Activated gamma-delta T cell treated with Interleukin-2 at 50 U/mL for 16 hours (primary cell): Measurements from ENCODE around the gene GABRB1.
"Not testable (repeated sequence)": the region's sequence is repeated elsewhere in the genome, so short reads cannot be mapped to it uniquely, and the experiment has no call there.

Experiments
- DNase-seq: peaks from one replicate; pipeline ENCODE4 v3.0.0-alpha.2; 2020

GABRB1 gene

DNA sequence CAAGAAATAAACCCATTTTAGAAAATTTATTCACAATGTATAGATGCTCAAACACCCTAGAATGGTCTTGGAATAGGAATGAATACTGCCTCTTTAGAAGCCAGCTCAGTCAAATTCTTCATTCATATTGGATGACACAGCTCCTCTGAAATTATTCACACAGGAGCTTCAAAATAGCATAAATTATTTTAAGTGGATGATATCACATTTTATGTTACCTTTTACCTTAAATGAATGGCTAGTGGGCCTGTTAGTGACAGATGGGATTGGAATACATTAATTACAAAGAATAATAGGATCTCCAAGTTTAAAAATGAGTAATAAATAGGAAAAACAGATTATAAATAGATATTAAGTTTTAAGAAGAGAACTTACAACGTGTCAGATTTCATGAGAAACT is 184.4 kb downstream of the GABRB1 start:
- no peak for DNase-seq

DNA sequence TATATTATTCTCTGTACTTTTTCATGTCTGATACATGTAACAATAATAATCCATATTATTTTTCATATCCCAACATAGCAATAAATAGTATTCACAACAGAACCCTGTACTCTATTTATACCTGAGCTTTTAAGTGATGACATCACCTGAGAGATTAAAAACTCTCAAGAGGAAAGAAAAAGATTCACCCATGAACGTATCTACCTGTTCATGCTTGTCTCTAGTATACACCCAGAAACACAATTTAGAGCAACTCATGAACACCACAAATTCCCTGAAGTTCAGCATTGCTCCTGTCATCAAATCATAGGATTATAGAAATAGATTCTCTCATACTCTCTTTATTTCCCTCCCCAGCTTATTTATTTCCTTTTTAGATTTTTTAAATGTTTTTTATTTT is 185.9 kb downstream of the GABRB1 start:
- no peak for DNase-seq

DNA sequence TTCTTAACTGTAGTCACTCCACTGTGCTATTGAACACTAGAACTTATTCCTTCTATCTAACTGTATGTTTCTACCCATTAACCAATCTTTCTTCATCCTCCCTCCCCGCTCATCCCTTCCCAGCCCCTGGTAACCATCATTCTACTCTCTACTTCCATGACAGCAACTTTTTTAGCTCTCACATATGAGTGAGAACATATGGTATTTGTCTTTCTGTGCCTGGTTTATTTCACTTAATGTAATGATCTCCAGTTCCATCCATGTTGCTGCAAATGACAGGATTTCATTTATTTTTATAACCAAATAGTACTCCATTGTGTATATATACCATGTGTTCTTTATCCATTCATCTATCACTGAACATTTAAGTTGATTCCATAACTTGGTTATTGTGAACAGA is 186.5 kb downstream of the GABRB1 start:
- no peak for DNase-seq

DNA sequence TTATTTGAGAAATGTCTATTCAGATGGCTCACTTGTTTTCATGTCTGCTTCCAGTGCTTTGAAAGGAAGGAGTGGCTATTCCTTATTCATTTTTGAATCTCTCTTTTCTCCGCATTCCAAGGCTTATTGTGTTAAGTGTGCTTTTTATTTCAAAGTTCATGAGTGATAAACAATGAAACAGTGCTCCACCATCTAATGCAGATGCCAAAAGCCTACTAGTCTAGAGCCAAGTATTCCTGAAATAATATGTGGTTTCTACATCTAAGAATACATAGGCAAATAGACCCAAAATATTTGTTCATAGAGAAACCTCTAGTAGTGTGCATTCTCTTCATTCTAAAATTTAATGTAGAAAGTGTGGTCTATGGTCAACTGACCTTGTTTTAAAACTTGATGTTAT is 187.3 kb downstream of the GABRB1 start:
- no peak for DNase-seq

DNA sequence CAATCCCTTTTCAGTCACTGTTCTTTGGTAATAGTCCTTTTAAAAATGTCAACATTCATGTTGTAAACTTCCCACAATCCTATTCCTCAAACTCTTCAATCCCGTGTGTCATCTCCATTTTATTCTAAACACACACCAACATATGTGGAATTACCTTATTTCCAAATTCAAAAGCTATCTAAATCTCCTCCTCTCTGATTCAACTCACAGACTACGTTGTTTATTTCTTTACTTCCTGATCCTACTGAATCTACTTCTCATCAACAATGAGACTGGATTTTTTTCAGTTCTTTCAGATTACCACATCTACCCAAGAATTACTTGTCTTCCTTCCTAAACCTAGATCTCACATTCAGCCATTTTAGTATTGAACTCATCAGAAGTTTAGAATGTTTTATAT is 188.2 kb downstream of the GABRB1 start:
- DNase-seq = no peak

DNA sequence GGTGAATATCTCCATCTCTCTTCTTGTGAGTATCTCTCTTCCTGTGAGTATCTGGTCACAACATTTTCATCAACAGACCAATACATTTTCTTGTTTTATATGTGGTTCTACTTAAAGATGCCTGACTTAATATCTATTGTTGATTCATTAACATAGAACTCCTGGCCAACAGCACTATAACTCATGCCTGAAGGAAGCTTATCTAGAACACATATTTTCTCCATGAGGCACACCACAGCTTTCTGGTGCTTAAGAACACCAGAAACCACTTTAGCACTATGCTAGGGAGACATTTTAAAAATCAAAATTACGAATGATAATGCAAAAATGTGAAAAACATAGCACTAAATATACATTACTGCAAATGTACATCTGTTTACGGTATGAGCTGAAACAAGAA is 190.4 kb downstream of the GABRB1 start:
- no peak for DNase-seq

DNA sequence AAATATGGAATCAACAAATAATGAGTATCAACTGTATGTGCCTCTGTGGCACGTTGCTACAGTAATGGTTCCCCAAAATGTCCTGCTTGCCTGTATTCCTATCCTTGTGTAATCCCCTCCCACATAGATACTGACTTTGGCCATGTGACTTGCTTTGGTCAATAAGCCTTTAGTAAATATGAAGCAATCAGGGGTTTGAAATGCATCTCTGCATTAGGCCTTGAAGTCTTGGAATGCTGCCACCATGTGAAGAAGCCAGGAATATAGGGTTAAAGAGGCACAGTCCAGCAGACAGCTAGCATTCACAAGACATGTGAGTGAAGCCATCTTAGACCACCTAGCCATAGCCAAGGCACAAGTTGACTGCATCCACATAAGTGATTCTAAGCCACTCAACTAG is 190.9 kb downstream of the GABRB1 start:
- no peak for DNase-seq

DNA sequence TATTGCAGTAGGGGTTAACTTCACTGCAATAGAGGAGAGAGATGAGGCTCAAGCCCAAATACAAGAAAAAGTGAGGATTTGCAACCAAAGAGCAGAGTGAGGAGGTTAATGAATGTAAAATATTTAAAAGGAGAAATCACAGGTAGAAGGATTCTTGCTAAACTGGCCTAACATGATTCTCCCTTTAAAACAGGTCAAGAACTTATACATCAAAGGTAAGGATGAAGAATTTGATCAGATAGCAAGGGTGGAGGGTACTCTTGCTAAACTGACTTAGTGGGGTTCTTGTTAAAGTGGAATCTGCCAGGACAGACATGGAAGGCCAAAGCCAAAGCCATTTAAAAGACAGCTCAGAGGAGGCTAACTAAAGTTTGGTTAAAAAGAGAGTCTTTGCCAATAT is 193.0 kb downstream of the GABRB1 start:
- DNase-seq = no peak

DNA sequence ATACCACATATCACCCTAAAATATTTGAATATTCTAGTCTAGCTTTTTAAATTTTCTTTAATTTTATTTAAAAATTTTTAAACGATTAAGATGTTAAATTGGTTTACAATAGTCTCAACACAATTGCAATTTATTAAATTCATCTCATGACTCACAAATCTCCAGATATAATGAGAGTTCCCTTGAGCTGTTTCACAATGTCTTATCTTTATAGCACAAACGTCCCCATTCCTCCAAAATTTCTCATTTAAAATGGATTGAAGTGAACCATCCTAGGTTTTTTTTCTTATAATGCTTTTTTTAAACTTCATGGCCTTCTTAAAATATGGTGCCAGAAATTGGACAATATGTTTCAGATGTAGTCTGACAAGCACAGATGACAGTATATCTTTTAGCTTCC is 204.4 kb downstream of the GABRB1 start:
- DNase-seq = no peak

DNA sequence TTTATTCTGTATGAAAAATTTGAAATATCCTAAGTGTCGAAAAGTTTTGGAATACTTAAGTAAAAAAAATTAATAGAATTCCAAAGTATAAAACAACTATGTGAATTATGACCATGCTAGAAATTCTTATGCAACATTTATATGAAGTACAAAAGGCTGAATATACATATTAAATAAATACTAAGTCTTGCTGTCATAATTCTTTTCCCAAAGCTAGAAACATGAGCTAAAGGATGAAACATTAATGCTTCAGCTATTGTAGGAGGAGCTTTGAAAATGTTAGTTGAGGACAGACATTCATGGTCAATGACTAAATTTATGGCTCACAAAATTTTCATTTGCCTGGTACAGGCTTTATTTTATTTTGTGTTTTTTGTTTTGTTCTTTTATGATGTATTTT is 207.3 kb downstream of the GABRB1 start:
- DNase-seq = no peak

DNA sequence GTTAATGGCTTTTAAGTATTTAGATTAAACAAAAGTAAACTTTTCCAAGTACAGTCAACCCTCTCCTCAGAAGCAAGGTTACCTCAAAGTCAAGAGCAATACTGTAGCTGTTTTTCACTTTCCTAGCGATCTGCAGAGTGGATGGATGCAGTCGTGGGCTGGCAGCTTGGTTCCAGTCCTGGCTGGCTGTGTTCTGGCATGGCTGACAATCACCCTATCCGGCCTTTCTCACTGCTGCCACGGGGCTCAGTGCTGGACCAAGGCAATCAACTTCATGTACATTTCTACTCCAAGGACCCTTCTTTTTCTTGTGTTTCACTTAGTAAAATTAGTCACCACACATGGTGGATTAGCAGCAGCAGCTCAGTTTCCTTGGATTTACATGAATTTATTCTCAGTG is 208.3 kb downstream of the GABRB1 start:
- DNase-seq = no peak

DNA sequence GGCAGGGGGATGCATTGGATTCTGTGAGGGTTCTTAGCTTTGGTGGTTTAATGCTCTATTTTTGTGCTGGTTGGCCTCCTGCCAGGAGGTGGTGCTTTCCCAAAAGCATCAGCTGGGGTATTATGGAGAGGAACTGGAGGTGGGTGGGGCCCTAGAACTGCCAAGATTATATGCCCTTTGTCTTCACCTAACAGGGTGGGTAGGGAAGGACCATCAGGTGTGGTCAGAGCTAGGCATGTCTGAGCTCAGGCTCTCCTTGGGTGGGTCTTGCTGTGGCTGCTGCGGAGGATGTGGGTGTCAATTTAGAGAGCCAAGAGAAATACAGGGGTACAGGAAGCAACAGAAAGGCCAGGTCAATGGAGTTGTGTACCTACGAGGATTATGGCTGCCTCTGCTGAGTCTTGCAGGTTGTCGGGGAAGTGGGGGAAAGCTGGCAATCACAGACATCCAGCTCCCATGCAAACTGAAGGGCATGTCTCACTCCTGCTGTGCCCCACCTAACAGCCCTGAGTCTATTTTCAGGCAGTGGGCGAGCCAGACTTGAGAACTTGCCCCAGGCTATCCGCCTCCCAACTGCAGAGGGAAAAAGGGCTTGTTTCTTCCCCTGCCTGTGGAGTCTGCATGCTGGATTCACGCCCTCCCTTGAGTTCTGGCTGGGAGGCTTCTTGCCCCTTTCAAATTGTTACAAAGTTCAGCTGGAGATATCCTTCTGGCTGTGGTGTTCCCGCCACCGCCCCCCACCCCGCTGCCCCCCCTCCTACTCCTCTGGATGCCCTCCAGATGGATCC is 220.2 kb downstream of the GABRB1 start:
- no peak for DNase-seq

DNA sequence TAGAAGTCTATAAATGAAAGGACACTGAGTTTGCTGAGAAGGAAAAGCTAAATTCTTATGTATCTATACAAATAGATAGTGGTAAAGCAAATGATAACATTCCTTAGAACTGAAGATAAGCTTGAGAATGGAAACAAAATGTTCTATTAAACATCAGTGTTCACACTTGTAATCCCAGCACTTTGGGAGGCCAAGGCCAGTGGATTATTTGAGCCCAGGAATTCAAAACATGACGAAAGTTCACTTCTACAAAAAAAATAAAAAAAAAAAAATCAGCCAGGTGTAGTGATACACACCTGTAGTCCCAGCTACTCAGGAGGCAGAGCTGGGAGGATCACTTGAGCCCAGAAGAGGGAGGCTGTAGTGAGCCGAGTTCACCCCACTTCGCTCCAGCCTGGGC is 232.4 kb downstream of the GABRB1 start:
- no peak for DNase-seq

DNA sequence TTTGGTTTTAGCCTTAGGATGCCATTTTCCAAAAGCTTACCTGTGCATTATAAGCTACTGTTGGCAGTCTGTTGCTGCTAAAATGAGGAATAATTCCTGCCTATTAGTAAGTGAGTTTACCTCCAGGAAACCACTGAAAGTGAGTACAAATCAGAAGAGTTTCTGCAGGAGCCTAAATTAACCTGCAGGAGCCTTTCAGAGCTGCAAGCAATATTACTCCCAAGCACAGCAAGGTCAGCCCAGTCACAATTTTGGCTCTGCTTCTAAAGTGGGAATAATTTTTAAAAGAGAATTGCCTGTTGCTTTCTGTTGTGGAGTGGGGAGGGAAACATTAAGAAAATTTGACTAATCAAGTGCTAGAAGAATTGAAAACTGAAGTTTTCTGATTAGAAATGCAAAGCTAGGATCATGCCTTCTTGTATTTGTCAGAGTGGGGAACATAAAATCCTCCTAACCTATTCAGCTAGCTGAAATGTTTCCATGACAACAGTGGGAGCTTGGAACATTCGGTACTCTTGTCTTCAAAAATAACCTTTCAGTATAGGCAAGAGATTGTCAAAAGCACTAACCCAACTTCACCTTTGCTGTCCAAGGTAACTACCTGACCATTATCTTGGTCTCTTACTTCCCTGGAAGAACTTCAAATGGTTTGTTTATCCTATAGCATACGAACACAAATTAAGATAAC is 239.0 kb downstream of the GABRB1 start:
- DNase-seq = no peak

DNA sequence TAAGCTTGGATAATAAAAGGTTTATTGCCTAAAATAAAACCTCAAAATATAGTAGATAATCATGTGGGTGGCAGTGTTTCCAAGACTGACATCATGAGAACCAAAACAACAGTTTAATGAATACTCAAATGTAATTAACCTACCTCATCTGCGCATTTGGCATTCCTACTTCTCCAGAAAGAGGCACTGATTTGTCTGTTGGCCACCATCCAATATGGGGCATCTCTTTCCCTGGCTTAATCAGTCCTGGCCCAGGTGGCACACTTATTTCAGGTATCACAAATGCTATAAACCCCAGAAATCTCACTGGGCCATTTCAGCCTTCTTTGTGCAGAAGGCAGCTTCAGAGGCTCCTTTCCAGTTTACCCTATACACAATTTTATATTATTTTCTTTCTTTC is 239.9 kb downstream of the GABRB1 start:
- DNase-seq = no peak

DNA sequence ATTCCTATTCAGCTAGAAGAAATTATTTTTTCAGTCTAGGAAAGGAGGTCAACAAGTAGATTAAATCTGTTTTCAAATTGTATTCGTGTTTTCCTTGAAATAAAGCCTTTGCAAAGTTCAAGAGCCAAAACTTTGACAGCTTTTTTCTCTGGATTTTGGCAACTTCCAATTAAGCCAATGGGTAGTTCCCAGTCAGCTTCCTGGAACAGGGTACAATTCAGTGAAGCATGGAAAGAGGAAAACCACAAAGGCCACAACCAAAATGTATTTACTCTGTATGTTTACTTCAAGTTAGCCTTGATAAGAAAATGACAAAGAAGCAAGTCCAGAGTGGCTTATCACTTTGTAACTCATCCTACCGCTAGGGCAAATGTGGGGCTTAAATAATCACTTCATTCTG is 243.5 kb downstream of the GABRB1 start:
- no peak for DNase-seq

DNA sequence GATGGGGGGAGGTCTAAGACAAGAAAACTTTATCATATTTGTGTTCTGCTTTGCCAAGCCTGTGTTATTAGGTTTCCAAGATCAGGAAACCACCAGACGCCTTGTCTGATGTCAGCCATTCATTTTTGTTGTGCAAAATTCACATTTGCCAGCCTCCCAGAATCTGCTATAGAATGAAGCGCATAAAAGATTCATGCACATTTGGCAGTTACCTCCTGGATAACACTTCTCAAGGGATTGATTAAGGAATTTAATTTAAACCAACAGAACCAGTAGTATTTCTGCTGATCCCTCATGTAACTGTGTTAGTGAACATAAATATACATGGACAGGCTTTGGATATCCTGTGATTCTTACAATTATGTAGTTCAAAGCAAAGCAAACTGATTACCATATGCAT is 244.2 kb downstream of the GABRB1 start:
- no peak for DNase-seq

DNA sequence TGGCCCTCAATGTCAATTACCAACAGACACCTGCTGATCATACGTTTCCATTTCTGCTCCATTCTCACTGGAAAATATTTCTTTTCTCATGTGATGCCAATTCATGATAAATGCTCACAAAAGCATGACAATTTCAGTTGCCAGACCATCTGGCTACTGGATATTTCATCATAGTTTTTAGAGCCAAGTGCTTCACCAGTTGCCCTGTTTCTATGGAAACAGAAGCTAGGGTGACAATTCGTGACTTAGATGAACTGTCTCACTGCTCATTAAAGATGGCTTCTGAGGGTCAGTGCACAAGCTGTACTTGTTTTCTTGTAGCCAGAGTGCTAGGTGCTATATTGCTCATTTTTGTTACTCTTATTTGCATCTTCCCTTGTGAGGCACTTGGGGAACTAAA is 247.3 kb downstream of the GABRB1 start:
- DNase-seq = no peak

DNA sequence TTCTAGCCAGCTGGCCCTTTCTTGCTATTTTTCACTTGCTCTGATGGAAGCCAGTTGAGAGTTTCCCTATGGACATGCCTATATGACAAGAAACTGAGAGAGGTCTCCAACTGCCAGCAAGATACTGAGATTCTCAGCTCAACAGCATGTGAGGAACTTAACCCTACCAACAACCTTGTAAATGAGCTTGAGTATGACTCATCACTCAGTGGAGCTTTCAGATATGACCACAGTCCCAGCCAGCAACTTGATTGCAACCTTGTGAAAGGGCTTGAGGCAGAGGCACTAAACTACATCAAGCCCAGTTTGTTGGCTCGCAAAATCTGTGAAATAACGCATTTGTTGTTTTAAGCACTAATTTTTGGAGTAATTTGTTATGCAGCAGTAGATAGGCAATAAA is 256.4 kb downstream of the GABRB1 start:
- no peak for DNase-seq

DNA sequence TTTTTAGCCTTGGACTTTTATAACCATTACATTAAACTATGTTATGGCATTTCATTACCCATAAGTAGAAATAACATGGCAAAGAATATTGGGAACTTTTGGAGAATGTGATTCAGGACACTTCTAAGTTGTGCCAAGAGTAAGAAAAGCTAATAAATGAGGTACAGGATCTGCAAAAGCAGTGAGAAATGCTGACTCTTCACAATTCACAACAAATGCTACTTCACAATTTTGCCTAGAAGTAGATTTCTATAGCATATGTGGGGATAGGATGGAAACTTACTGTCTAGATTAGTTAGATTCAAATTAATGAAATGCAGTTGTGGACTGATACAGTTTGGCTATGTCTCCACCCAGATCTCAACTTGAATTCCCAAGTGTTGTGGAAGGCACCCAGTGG is 258.4 kb downstream of the GABRB1 start:
- no peak for DNase-seq

DNA sequence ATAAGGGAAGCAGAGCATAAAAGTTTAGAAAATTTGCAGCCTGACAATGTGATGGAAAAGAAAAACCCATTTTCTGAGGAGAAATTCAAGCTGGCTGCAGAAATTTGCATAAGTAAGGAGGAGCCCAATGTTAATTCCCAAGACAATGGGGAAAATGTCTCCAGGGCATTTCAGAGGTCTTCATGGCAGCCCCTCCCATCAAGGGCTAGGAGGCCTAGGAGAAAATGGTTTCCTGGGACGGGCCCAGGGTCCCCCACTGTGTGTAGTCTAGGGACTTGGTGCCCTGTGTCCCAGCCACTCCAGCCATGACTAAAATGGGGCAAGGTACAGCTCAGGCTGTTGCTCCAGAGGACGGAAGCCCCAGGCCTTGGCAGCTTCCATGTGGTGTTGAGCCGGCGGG is 259.5 kb downstream of the GABRB1 start:
- not testable (repeated sequence) for DNase-seq

DNA sequence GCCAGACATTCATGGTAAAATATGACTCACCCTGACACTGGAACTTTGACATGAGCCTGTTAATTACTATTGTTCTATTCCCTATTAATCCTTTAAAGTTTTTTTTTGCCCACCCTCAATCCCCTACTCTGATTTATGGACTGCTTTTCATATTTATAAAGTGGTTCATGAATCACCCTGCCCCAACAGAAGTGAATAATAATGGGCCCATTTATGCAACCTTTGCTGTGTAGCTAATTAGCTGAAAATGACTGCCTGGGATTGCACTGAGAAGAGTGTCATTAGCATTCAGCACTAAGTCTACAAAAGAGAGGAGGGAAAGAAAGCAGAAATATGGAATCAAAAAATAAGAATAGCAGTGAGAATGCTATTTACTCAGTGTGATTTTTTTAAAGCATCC is 277.8 kb downstream of the GABRB1 start:
- no peak for DNase-seq

DNA sequence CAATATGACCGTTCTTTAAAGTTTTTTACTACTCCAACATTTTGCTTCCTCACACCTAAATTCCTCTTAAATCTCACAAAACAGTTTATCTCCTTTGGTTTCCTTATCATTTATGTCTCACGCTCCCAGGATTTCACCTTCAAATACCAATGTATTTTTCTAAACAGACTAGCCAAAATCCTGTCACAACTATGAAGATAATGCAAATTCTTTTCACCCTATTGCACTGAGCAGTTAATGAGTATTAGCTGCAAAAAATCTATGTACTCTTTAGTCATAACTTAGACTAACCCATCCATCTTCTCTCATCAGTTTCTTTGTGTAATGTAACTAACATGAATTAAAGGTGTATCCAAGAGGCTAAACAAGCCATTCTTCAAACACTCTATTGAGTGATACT is 280.8 kb downstream of the GABRB1 start:
- no peak for DNase-seq

DNA sequence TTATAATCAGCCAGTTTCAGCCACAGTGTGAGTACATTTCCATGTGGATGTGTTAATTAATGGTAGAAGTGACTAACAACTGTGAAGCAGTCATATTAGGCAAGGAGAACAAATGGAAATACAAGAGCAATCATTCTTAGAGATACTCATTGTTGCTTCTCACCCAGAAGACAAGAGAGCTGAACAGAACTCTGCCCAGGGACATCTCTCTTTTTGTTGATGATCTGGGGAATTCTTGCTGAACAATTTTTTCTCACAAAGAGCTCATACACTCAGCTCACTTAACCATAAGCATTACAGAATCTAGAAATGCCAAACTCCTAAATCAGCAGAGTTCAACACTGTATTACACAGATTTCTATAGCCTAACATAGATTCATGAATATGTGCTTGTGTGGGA is 282.0 kb downstream of the GABRB1 start:
- no peak for DNase-seq

DNA sequence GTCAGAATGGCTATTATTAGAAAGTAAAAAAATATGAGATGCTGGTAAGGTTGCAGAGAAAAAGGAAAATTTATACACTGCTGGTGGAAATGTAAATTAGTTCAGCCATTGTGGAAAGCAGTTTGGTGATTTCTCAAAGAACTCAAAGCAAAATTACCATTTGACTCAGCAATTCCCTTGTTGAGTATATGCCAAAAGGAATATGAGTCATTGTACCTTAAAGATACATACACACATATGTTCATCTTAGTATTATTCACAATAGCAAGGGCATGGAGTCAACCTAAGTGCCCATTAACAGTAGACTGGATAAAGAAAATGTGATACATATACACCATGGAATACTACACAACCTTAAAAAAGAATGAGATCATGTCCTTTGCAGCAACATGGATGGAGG is 284.0 kb downstream of the GABRB1 start:
- no peak for DNase-seq
